Keratinocyte (primary cell): ENCODE measurements around the gene TMEM132D. TPM values are rescaled to one million over a fixed set of nuclear protein-coding genes. Genes with fewer than 3 reads are reported as not detected.

Source experiments
- DNase-seq: peaks from one replicate; pipeline ENCODE4 v3.0.0-alpha.2; 2011; ENCODE audit warnings: low read depth, missing footprints, low spot score
- FAIRE-seq: peaks from 2 replicates; lab custom pipeline; 2011; peaks lifted over from hg19 to GRCh38; lab: Jason Lieb, UNC
- H2AFZ ChIP-seq: 2 replicates; pipeline ENCODE4 v1.6.0; 2012; ENCODE audit warnings: low read length, control low read depth, inconsistent platforms; ENCODE audit not compliant: control insufficient read depth
- H3K27ac ChIP-seq: 2 replicates; pipeline ENCODE4 v1.5.1; 2011; ENCODE audit warnings: low read length; ENCODE audit not compliant: control insufficient read depth, insufficient read depth
- H3K27me3 ChIP-seq: 3 replicates; pipeline ENCODE4 v1.6.0; 2011; ENCODE audit warnings: low read length; ENCODE audit not compliant: control insufficient read depth, insufficient read depth; ENCODE audit errors: extremely low read depth
- H3K36me3 ChIP-seq, 2 experiments: 2 replicates in 1 of 2; 3 replicates in 1 of 2; pipeline ENCODE4 v1.5.1; 2011; ENCODE audit warnings: low read length in 2 of 2, mild to moderate bottlenecking in 1 of 2; ENCODE audit not compliant: control insufficient read depth in 2 of 2, insufficient read depth in 2 of 2; ENCODE audit errors: extremely low read depth in 1 of 2
- H3K4me1 ChIP-seq: 3 replicates; pipeline ENCODE4 v1.5.1; 2011; ENCODE audit warnings: low read length; ENCODE audit not compliant: control insufficient read depth, insufficient read depth; ENCODE audit errors: extremely low read depth
- H3K4me2 ChIP-seq: 3 replicates; pipeline ENCODE4 v1.6.0; 2011; ENCODE audit warnings: low read depth, low read length; ENCODE audit not compliant: control insufficient read depth, insufficient read depth; ENCODE audit errors: extremely low read depth
- H3K4me3 ChIP-seq, 3 experiments: fragments of 200-600 bp in 1 of 3; sonication (generic) in 1 of 3; 2 replicates in 2 of 3; 3 replicates in 1 of 3; pipeline ENCODE4 v1.5.1; 2011 to 2016; ENCODE audit warnings: low read length in 3 of 3, mild to moderate bottlenecking in 3 of 3, control low read depth in 2 of 3, inconsistent platforms in 1 of 3, low read depth in 1 of 3, mixed read lengths in 1 of 3, mixed run types in 1 of 3, moderate library complexity in 1 of 3; ENCODE audit not compliant: control insufficient read depth in 2 of 3, insufficient read depth in 2 of 3; ENCODE audit errors: extremely low read depth in 1 of 3
- H3K79me2 ChIP-seq: 2 replicates; pipeline ENCODE4 v1.6.0; 2012; ENCODE audit warnings: low read length; ENCODE audit not compliant: control insufficient read depth, insufficient read depth
- H3K9ac ChIP-seq: 3 replicates; pipeline ENCODE4 v1.6.0; 2011; ENCODE audit warnings: low read length; ENCODE audit not compliant: control insufficient read depth, insufficient read depth; ENCODE audit errors: extremely low read depth
- H3K9me1 ChIP-seq: 3 replicates; pipeline ENCODE4 v1.6.0; 2011; ENCODE audit warnings: low read length; ENCODE audit not compliant: control insufficient read depth, insufficient read depth; ENCODE audit errors: extremely low read depth
- H3K9me3 ChIP-seq: 2 replicates; pipeline ENCODE4 v1.5.1; 2012; ENCODE audit warnings: low read depth, low read length; ENCODE audit not compliant: control insufficient read depth
- H4K20me1 ChIP-seq: 3 replicates; pipeline ENCODE4 v1.6.0; 2011; ENCODE audit warnings: low read length; ENCODE audit not compliant: control insufficient read depth, insufficient read depth; ENCODE audit errors: extremely low read depth
- CTCF ChIP-seq, 3 experiments: IDR thresholded peaks in 1 of 3; conservative IDR thresholded peaks in 1 of 3; optimal IDR thresholded peaks in 1 of 3; 2 replicates in 2 of 3; 3 replicates in 1 of 3; pipeline versions ENCODE3 to v1.5.1; 2011; ENCODE audit warnings: low read length in 3 of 3, mild to moderate bottlenecking in 3 of 3, moderate library complexity in 2 of 3, control low read depth in 1 of 3, inconsistent platforms in 1 of 3; ENCODE audit not compliant: insufficient read depth in 2 of 3; ENCODE audit errors: extremely low read depth in 1 of 3
- EZH2 ChIP-seq: IDR thresholded peaks from one replicate; pipeline ENCODE4 v1.6.1; 2012; ENCODE audit warnings: inconsistent platforms, mild to moderate bottlenecking, low read length, moderate library complexity
- dilution Hi-C: fragments of 300-500 bp; cut with MboI; formaldehyde crosslinking; loops from one replicate; pipeline ENCODE4 v1.7.0; 2020; ENCODE audit warnings: low sequenced_read_pairs; ENCODE audit not compliant: extremely low pct_ligation_motif_present
- polyA plus RNA-seq, 5 experiments: library from polyadenylated mRNA; depleted of rRNA in 3 of 5; stranded (reverse) in 3 of 5; stranded (forward) in 1 of 5; unstranded in 1 of 5; fragments of >200 nt; gene quantifications; 1 replicate in 1 of 5; 2 replicates in 3 of 5; 3 replicates in 1 of 5; pipeline versions ENCODE4 v1.2.1 to v1.2.3, GENCODE V29; 2011 to 2012; ENCODE audit warnings: missing spikeins in 2 of 5, low read depth in 1 of 5, low replicate concordance in 1 of 5

The TMEM132D gene
- polyA plus RNA-seq, 1 donor (not counting 4 experiments of a cell fraction or from before 2014, with no cell fraction given), result not detected

GRCh38 chr12:129467726-129468125, 436.1 kb downstream of the TMEM132D start:
- Histone ChIP-seq H3K9ac (no peak overlapping the region), H3K27ac (no peak overlapping the region), H2AFZ (no peak overlapping the region), H3K9me1 (no peaks in the 10 kb centered on the region), H3K27me3 (no peaks in the 10 kb centered on the region), H4K20me1 (no peaks in the 10 kb centered on the region), H3K36me3 (no peaks in the 10 kb centered on the region), H3K9me3 (no peaks in the 10 kb centered on the region), H3K4me1 (no peaks in the 10 kb centered on the region), H3K4me3 (no peak overlapping the region), H3K79me2 (no peaks in the 10 kb centered on the region), H3K4me2 (no peak overlapping the region)
- FAIRE-seq, result no peak
- DNase-seq, result no peak
- dilution Hi-C loops, result no loop called here
- TF ChIP-seq EZH2 (no peak), CTCF (optimal IDR thresholded peaks at IDR 0.05 in 1 of 3, IDR thresholded peaks at IDR 0.05 in 1 of 3, conservative IDR thresholded peaks at IDR 0.05 in 1 of 3; ENCODE audit: extremely low read depth in 1 of 3, insufficient read depth in 2 of 3, low read length in 3 of 3) (no peak)

GRCh38 chr12:129467289-129467688, 436.5 kb downstream of the TMEM132D start:
- dilution Hi-C loops, result no loop called here
- H2AFZ ChIP-seq, result no peak overlapping the region

More at GRCh38 chr12:129467289-129467688, 436.5 kb downstream of the TMEM132D start:
- H3K27ac ChIP-seq, result no peak overlapping the region
- H3K4me2 ChIP-seq, result no peak overlapping the region
- no peaks in the 10 kb centered on the region for H3K9me3 ChIP-seq
- no peaks in the 10 kb centered on the region for H3K4me1 ChIP-seq
- H3K9ac ChIP-seq, result no peak overlapping the region
- no peak overlapping the region for H3K4me3 ChIP-seq
- H3K79me2 ChIP-seq, result no peaks in the 10 kb centered on the region
- no peaks in the 10 kb centered on the region for H3K36me3 ChIP-seq
- no peaks in the 10 kb centered on the region for H4K20me1 ChIP-seq
- no peak for TF ChIP-seq EZH2
- no peak for TF ChIP-seq CTCF (optimal IDR thresholded peaks at IDR 0.05 in 1 of 3, IDR thresholded peaks at IDR 0.05 in 1 of 3, conservative IDR thresholded peaks at IDR 0.05 in 1 of 3; ENCODE audit: extremely low read depth in 1 of 3, insufficient read depth in 2 of 3, low read length in 3 of 3)
- H3K27me3 ChIP-seq, result no peaks in the 10 kb centered on the region
- FAIRE-seq (no peak), DNase-seq (no peak)
- H3K9me1 ChIP-seq, result no peaks in the 10 kb centered on the region
